Neuron (in vitro differentiated cells): ENCODE data around the gene HOXB5.

ENCODE experiments used
- H2AFZ ChIP-seq: one replicate; pipeline ENCODE4 v1.6.1; 2013; ENCODE audit warnings: low read depth, mild to moderate bottlenecking, inconsistent platforms, low read length, moderate library complexity
- H3K27me3 ChIP-seq: one replicate; pipeline ENCODE4 v1.6.1; 2013; ENCODE audit warnings: low read length; ENCODE audit not compliant: insufficient read depth
- H3K36me3 ChIP-seq: one replicate; pipeline ENCODE4 v1.6.1; 2013; ENCODE audit warnings: low read length; ENCODE audit not compliant: insufficient read depth
- H3K4me1 ChIP-seq: one replicate; pipeline ENCODE4 v1.6.1; 2013; ENCODE audit warnings: low read length; ENCODE audit not compliant: insufficient read depth
- H3K4me3 ChIP-seq: 2 replicates; pipeline ENCODE4 v1.5.1; 2013; ENCODE audit warnings: mild to moderate bottlenecking, low read length, moderate library complexity
- H3K9me3 ChIP-seq: one replicate; pipeline ENCODE4 v1.6.1; 2013; ENCODE audit warnings: low read length

Gene HOXB5

GRCh38 chr17:48609033-48609432, 15.5 kb upstream of the HOXB5 start:
- H3K4me3 ChIP-seq, result no peak overlapping the region
- no peaks in the 10 kb centered on the region for H3K36me3 ChIP-seq
- no peak overlapping the region for H2AFZ ChIP-seq
- H3K27me3 ChIP-seq, result peaks cover 96% of the 10 kb centered on the region
- H3K4me1 ChIP-seq, result peaks cover 6% of the 10 kb centered on the region
- no peaks in the 10 kb centered on the region for H3K9me3 ChIP-seq

- Histone ChIP-seq H3K27me3 (peaks cover 96% of the 10 kb centered on the region), H3K4me1 (peaks cover 6% of the 10 kb centered on the region), H2AFZ (no peak overlapping the region), H3K9me3 (peaks cover 2% of the 10 kb centered on the region), H3K36me3 (no peaks in the 10 kb centered on the region), H3K4me3 (no peak overlapping the region)
Observed at GRCh38 chr17:48608494-48608834, 14.9 kb upstream of the HOXB5 start.

- Histone ChIP-seq H3K27me3 (peaks cover 94% of the 10 kb centered on the region), H3K4me3 (no peak overlapping the region), H3K4me1 (no peaks in the 10 kb centered on the region), H2AFZ (no peak overlapping the region), H3K9me3 (peaks cover 2% of the 10 kb centered on the region), H3K36me3 (no peaks in the 10 kb centered on the region)
Observed at GRCh38 chr17:48606892-48607614, 13.5 kb upstream of the HOXB5 start.

GRCh38 chr17:48605991-48606891, 12.7 kb upstream of the HOXB5 start:
- peaks cover 2% of the 10 kb centered on the region for H3K9me3 ChIP-seq
- no peak overlapping the region for H3K4me3 ChIP-seq
- no peak overlapping the region for H2AFZ ChIP-seq
- peaks cover 95% of the 10 kb centered on the region for H3K27me3 ChIP-seq
- no peaks in the 10 kb centered on the region for H3K4me1 ChIP-seq
- no peaks in the 10 kb centered on the region for H3K36me3 ChIP-seq

- no peak overlapping the region for H2AFZ ChIP-seq
- peaks cover 2% of the 10 kb centered on the region for H3K9me3 ChIP-seq
- H3K4me1 ChIP-seq, result no peaks in the 10 kb centered on the region
- peaks cover 95% of the 10 kb centered on the region for H3K27me3 ChIP-seq
- H3K36me3 ChIP-seq, result no peaks in the 10 kb centered on the region
- no peak overlapping the region for H3K4me3 ChIP-seq
Observed at GRCh38 chr17:48605409-48605919, 11.9 kb upstream of the HOXB5 start.

GRCh38 chr17:48604770-48605329, 11.3 kb upstream of the HOXB5 start, which contains the start of gene HOXB6:
Gene HOXB6 (minus strand): TSS chr17:48604986. CDS start chr17:48598150, 6,836 bp downstream.
- Histone ChIP-seq H3K9me3 (peaks cover 2% of the 10 kb centered on the region), H3K36me3 (no peaks in the 10 kb centered on the region), H2AFZ (no peak within 1 kb of the TSS), H3K27me3 (peaks cover 95% of the 10 kb centered on the region), H3K4me3 (no peak within 1 kb of the TSS), H3K4me1 (no peaks in the 10 kb centered on the region)

- Histone ChIP-seq H3K9me3 (peaks cover 2% of the 10 kb centered on the region), H3K4me1 (no peaks in the 10 kb centered on the region), H3K36me3 (no peaks in the 10 kb centered on the region), H2AFZ (no peak overlapping the region), H3K4me3 (no peak overlapping the region), H3K27me3 (peaks cover 95% of the 10 kb centered on the region)
Observed at GRCh38 chr17:48603959-48604769, 10.6 kb upstream of the HOXB5 start.

- H3K4me3 ChIP-seq, result no peak overlapping the region
Observed at GRCh38 chr17:48601539-48602425, 8.2 kb upstream of the HOXB5 start.

GRCh38 chr17:48601207-48601538, 7.6 kb upstream of the HOXB5 start:
- H3K27me3 ChIP-seq, result peaks cover 98% of the 10 kb centered on the region
- no peaks in the 10 kb centered on the region for H3K4me1 ChIP-seq
- no peak overlapping the region for H2AFZ ChIP-seq
- no peak overlapping the region for H3K4me3 ChIP-seq
- no peaks in the 10 kb centered on the region for H3K36me3 ChIP-seq
- peaks cover 2% of the 10 kb centered on the region for H3K9me3 ChIP-seq

More at GRCh38 chr17:48601539-48602425, 8.2 kb upstream of the HOXB5 start:
- Histone ChIP-seq H3K27me3 (peaks cover 98% of the 10 kb centered on the region), H3K36me3 (no peaks in the 10 kb centered on the region), H3K9me3 (peaks cover 2% of the 10 kb centered on the region), H3K4me1 (no peaks in the 10 kb centered on the region), H2AFZ (no peak overlapping the region)

- Histone ChIP-seq H3K9me3 (peaks cover 2% of the 10 kb centered on the region), H3K27me3 (peaks cover 97% of the 10 kb centered on the region), H3K4me1 (no peaks in the 10 kb centered on the region), H3K36me3 (no peaks in the 10 kb centered on the region), H2AFZ (no peak overlapping the region), H3K4me3 (no peak overlapping the region)
Observed at GRCh38 chr17:48600244-48601098, 6.9 kb upstream of the HOXB5 start.

GRCh38 chr17:48599354-48599753, 5.8 kb upstream of the HOXB5 start:
- Histone ChIP-seq H2AFZ (no peak overlapping the region), H3K36me3 (no peaks in the 10 kb centered on the region), H3K9me3 (peaks cover 2% of the 10 kb centered on the region), H3K27me3 (peaks cover 97% of the 10 kb centered on the region), H3K4me1 (no peaks in the 10 kb centered on the region), H3K4me3 (no peak overlapping the region)
